ENCODE measurements around the gene HSPA6. TPM values are rescaled to one million over a fixed set of nuclear protein-coding genes. Genes with fewer than 3 reads are reported as not detected.
"Not testable (repeated sequence)": the region's sequence is repeated elsewhere in the genome, so short reads cannot be mapped to it uniquely, and the experiment has no call there.

Gene HSPA6
- total and polyA plus RNA-seq, 12 donors, result 0.61 to 12.8 (median 3.7) TPM

DNA sequence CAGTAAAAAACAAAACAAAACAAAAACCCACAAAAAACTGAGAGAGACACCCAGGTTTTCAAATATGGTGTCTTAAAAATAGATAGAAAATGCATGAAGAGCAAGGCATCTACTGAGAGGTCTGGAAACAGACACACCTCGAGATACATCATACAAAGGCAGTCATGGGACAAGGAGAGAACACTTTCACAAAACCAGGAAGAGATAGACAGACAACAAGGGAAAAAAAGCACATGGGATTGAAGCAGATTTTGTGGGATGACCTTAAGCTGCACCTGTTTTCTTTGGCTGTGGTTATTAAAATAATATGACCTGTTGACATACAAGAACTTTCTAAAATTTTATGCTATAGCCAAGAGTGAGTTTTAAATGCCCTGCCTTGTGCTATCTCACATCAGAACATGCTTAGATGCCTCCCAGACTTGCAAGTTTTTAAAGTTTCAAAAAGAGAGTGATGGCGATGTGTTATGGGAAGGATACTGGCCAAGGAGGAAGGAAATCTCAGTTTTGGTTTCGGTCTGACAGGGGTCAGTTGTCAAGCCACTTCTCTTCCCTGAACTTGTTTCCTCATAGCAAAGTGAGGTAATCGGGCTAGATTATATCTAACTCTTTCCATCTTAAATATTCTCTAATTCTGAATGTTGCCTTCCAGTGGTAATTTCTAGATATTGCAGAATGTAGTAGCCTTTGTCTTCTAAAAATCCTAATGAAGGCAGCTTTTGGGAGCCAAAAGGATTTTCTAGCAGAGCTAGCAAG, 36.8 kb downstream of the HSPA6 start:
- H3K4me3 ChIP-seq; H3K36me3 ChIP-seq (replicated peaks in 1 of 2); H3K4me1 ChIP-seq (replicated peaks in 1 of 2); H3K27me3 ChIP-seq; H3K9me3 ChIP-seq (replicated peaks in 1 of 3): not testable (repeated sequence)
- H3K27ac ChIP-seq, result peak overlapping the region in 1 of 5 donors; percentile 17
- TF ChIP-seq, protein P1, sequence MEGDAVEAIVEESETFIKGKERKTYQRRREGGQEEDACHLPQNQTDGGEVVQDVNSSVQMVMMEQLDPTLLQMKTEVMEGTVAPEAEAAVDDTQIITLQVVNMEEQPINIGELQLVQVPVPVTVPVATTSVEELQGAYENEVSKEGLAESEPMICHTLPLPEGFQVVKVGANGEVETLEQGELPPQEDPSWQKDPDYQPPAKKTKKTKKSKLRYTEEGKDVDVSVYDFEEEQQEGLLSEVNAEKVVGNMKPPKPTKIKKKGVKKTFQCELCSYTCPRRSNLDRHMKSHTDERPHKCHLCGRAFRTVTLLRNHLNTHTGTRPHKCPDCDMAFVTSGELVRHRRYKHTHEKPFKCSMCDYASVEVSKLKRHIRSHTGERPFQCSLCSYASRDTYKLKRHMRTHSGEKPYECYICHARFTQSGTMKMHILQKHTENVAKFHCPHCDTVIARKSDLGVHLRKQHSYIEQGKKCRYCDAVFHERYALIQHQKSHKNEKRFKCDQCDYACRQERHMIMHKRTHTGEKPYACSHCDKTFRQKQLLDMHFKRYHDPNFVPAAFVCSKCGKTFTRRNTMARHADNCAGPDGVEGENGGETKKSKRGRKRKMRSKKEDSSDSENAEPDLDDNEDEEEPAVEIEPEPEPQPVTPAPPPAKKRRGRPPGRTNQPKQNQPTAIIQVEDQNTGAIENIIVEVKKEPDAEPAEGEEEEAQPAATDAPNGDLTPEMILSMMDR (IDR thresholded peaks at IDR 0.05), result peak in 1 of 6 experiments; percentile 11
- intact Hi-C loops (cut with DNase I), result loop anchor here in 1 of 2 donors (10.0 kb wide), 1 partner anchor 184 kb away; the partner anchor contains the start of gene DUSP12
- 27 to 42% (median 39%) methylated on average over 4 of the region's 4 CpGs for WGBS, 4 donors
- DNase-seq, result peak in 2 of 7 donors; percentile 28 to 43

DNA sequence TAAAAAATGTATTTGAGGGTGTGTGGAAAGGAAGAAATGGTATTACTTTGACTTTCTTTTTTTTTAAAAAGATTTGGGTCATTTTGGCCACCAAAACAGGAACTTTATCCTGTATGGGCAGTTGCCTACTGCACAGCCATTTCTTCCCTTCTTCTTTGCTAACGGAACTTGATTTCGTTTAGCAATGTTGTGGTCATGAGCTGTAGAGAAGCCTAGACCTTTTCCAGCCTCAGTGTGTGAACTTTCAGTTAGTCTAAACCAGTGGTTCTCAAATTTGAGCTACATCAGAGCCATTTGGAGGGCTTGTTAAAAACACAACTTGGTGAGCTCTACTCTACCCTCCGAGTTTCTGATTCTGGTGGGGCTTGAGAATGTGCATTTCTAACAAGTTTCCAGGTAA, 38.1 kb downstream of the HSPA6 start:
- H3K9me3 ChIP-seq (replicated peaks in 1 of 3); H3K4me1 ChIP-seq (replicated peaks in 1 of 2); DNase-seq; H3K36me3 ChIP-seq (replicated peaks in 1 of 2); H3K4me3 ChIP-seq; H3K27me3 ChIP-seq: not testable (repeated sequence)
- WGBS, 4 donors, result 49 to 71% (median 60%) methylated on average over 1 to 3 of the region's 3 CpGs
- intact Hi-C loops (cut with DNase I), result loop anchor here in 1 of 2 donors (10.0 kb wide), 1 partner anchor 182 kb away; the partner anchor contains the start of gene DUSP12
- peak overlapping the region in 3 of 5 donors; percentile 9 to 52 (median 40) for H3K27ac ChIP-seq

DNA sequence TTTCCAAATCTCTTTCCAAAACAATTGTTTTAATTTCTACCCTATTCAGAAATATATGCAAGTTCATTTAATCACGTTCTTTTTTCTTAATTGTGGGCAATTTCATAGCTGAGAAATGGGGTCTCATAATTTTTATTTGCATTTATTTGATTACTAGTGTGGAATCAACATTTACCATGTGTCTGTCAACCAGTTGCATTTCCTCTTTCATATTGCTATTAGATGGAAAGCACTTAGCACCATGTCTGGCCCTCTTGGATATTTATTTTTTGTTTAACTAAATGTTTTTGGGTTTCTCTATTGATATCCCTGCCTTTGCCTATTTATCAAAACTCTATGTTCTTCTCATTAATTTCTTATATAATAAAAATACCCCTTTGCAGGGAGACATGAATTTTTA, 39.2 kb downstream of the HSPA6 start:
- not testable (repeated sequence) for H3K4me3 ChIP-seq; H3K4me1 ChIP-seq (replicated peaks in 1 of 2); DNase-seq; H3K36me3 ChIP-seq (replicated peaks in 1 of 2); H3K27ac ChIP-seq; H3K27me3 ChIP-seq; H3K9me3 ChIP-seq (replicated peaks in 1 of 3)
- intact Hi-C loops (cut with DNase I), result loop anchor here in 1 of 2 donors (10.0 kb wide), 1 partner anchor 181 kb away; the partner anchor contains the start of gene DUSP12
- WGBS, 4 donors, result 41 to 50% (median 45%) methylated on average over 1 of the region's 1 CpG

DNA sequence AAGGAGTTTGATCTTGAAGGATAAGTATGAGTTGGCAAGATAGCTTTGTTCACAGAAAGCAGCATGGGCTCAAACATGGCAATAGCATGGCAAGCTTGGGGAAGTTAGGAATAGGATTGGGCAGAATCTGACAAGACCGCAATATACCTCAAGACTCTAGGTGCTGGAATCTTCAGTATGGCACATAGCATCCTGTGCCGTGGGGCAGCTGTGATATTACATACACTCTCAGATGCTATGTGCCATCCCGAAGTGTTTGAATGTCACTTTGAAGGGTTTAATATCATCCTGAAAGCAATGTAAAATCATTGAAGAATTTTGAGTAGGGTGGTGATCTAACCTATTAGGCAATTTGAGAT, 42.2 kb downstream of the HSPA6 start:
- not testable (repeated sequence) for H3K27ac ChIP-seq; H3K36me3 ChIP-seq (replicated peaks in 1 of 2); H3K27me3 ChIP-seq; H3K9me3 ChIP-seq (replicated peaks in 1 of 3); H3K4me1 ChIP-seq (replicated peaks in 1 of 2); H3K4me3 ChIP-seq; DNase-seq
- 89 to 100% (median 93%) methylated on average over 1 to 2 of the region's 3 CpGs for WGBS, 4 donors
- intact Hi-C loops (cut with DNase I), result loop anchor here in 1 of 2 donors (10.0 kb wide), 1 partner anchor 178 kb away; the partner anchor contains the start of gene DUSP12

DNA sequence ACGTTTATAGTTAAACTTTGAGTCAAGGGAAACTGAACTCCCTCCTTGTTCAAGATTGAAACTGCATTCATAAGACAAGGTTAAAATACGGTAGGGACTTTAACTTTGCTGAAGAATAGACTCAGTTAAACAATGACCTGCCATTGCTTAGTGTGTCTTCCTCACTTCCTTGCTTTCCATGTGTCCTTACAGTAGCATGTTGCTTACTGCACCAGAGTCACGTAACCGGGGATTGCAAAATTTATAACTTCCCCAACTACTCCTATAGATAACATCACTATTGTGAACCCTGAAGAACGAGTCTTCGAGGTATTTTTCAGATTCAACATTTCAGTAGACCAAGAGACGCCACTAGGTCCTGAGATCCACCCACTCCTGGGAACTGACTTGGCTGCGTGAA, 47.4 kb downstream of the HSPA6 start:
- intact Hi-C loops (cut with DNase I); DNase-seq; H3K4me3 ChIP-seq; H3K27me3 ChIP-seq; H3K4me1 ChIP-seq (replicated peaks in 1 of 2); H3K9me3 ChIP-seq (replicated peaks in 1 of 3); H3K36me3 ChIP-seq (replicated peaks in 1 of 2); H3K27ac ChIP-seq: not testable (repeated sequence)
- WGBS, 4 donors, result 55 to 76% (median 70%) methylated on average over 2 of the region's 8 CpGs

Other genes starting within 250 kb of the HSPA6 start
- 10 to 100 TPM in 1 of 9 donors, 1 to 10 TPM in 6, under 1 TPM in 2; 0.66 to 10.3 (median 3.1) TPM for gene MPZ, start 214.6 kb upstream of the HSPA6 start, total RNA-seq
- 1 to 10 TPM; 4.1 to 9.5 (median 7.9) TPM for gene MPZ, start 214.6 kb upstream of the HSPA6 start, polyA plus RNA-seq
- 100 to 1,000 TPM in 7 of 9 donors, 10 to 100 TPM in 2; 45.0 to 434 (median 293) TPM for gene SDHC, start 210.2 kb upstream of the HSPA6 start, total RNA-seq
- 100 to 1,000 TPM in 1 of 3 donors, 10 to 100 TPM in 2; 57.8 to 404 (median 63.6) TPM for gene SDHC, start 210.2 kb upstream of the HSPA6 start, polyA plus RNA-seq
- gene CFAP126, start 156.7 kb upstream of the HSPA6 start, total RNA-seq, result under 1 TPM in 1 of 9 donors, not detected in 8; 0.28 TPM
- gene CFAP126, start 156.7 kb upstream of the HSPA6 start, polyA plus RNA-seq, result under 1 TPM in 1 of 3 donors, not detected in 2; 0.29 TPM
- 100 to 1,000 TPM in 5 of 9 donors, 10 to 100 TPM in 3, 1 to 10 TPM in 1; 6.5 to 120 (median 109) TPM for gene FCGR2A, start 19.1 kb upstream of the HSPA6 start, total RNA-seq
- gene FCGR2A, start 19.1 kb upstream of the HSPA6 start, polyA plus RNA-seq, result 10 to 100 TPM; 21.2 to 72.5 (median 23.7) TPM
- 100 to 1,000 TPM in 6 of 9 donors, 10 to 100 TPM in 2, 1 to 10 TPM in 1; 3.1 to 184 (median 124) TPM for gene FCGR3A, start 25.3 kb downstream of the HSPA6 start, total RNA-seq
- gene FCGR3A, start 25.3 kb downstream of the HSPA6 start, polyA plus RNA-seq, result 100 to 1,000 TPM in 1 of 3 donors, 10 to 100 TPM in 2; 18.1 to 103 (median 30.1) TPM
- 10 to 100 TPM in 3 of 9 donors, 1 to 10 TPM in 4, under 1 TPM in 2; 0.17 to 17.1 (median 8.2) TPM for gene FCGR3B, start 106.6 kb downstream of the HSPA6 start, total RNA-seq
- 1 to 10 TPM in 1 of 3 donors, under 1 TPM in 2; 0.24 to 3.4 (median 0.88) TPM for gene FCGR3B, start 106.6 kb downstream of the HSPA6 start, polyA plus RNA-seq
- gene FCGR2B, start 138.6 kb downstream of the HSPA6 start, total RNA-seq, result 10 to 100 TPM in 8 of 9 donors, 1 to 10 TPM in 1; 2.1 to 32.1 (median 19.6) TPM
- 1 to 10 TPM; 3.4 to 6.4 (median 3.5) TPM for gene FCGR2B, start 138.6 kb downstream of the HSPA6 start, polyA plus RNA-seq
- gene FCRLA, start 182.7 kb downstream of the HSPA6 start, total RNA-seq, result 10 to 100 TPM in 1 of 9 donors, under 1 TPM in 2, not detected in 6; 0.28 to 28.0 (median 0.31) TPM
- gene FCRLA, start 182.7 kb downstream of the HSPA6 start, polyA plus RNA-seq, result under 1 TPM; 0.03 to 0.16 (median 0.15) TPM
- gene FCRLB, start 197.0 kb downstream of the HSPA6 start, total RNA-seq, result 1 to 10 TPM in 6 of 9 donors, under 1 TPM in 2, not detected in 1; 0.79 to 3.4 (median 1.8) TPM
- under 1 TPM; 0.42 to 0.67 (median 0.56) TPM for gene FCRLB, start 197.0 kb downstream of the HSPA6 start, polyA plus RNA-seq
- gene DUSP12, start 225.2 kb downstream of the HSPA6 start, total RNA-seq, result 10 to 100 TPM; 13.0 to 48.1 (median 16.8) TPM
- gene DUSP12, start 225.2 kb downstream of the HSPA6 start, polyA plus RNA-seq, result 10 to 100 TPM in 2 of 3 donors, 1 to 10 TPM in 1; 7.8 to 18.2 (median 15.4) TPM
- 10 to 100 TPM; 21.5 to 34.2 (median 28.2) TPM for gene ATF6, start 241.8 kb downstream of the HSPA6 start, total RNA-seq
- 10 to 100 TPM in 1 of 3 donors, 1 to 10 TPM in 2; 3.5 to 27.9 (median 3.6) TPM for gene ATF6, start 241.8 kb downstream of the HSPA6 start, polyA plus RNA-seq

Measured in adrenal gland (tissue), 12 donors.